HL-60 (cell line): Measurements from ENCODE around the gene RGS6.

Experiments used
- DNase-seq, 2 experiments: peaks; one replicate each; pipeline ENCODE4 v3.0.0-alpha.2; 2010 to 2020; ENCODE audit warnings: low read depth in 1 of 2, low spot score in 1 of 2
- H3K27ac ChIP-seq: fragments of 250-450 bp; sonication (Bioruptor Pico); replicated peaks from 2 replicates; pipeline ENCODE4 v1.5.1; 2020; ENCODE audit warnings: mild to moderate bottlenecking, moderate library complexity
- H3K27me3 ChIP-seq: fragments of 250-450 bp; sonication (Bioruptor Pico); 2 replicates; pipeline ENCODE4 v1.5.1; 2021; ENCODE audit warnings: mild to moderate bottlenecking, moderate library complexity; ENCODE audit not compliant: insufficient read depth, poor library complexity, severe bottlenecking
- H3K4me3 ChIP-seq: replicated peaks from 2 replicates; pipeline ENCODE4 v1.5.1; 2011; ENCODE audit warnings: mild to moderate bottlenecking, control low read depth, low read length; ENCODE audit not compliant: insufficient read depth
- GABPA ChIP-seq: IDR thresholded peaks from 2 replicates; pipeline ENCODE4 v1.6.1; 2012; ENCODE audit warnings: low read depth
- POLR2AphosphoS5 ChIP-seq: IDR thresholded peaks from 2 replicates; pipeline ENCODE4 v1.6.1; 2012; ENCODE audit warnings: low read depth
- SPI1 ChIP-seq: IDR thresholded peaks from 2 replicates; pipeline ENCODE4 v1.6.1; 2012; ENCODE audit warnings: low read depth, mild to moderate bottlenecking, borderline replicate concordance
- TF ChIP-seq, protein P1 (sequence below): IDR thresholded peaks from 2 replicates; pipeline ENCODE4 v1.6.1; 2012; ENCODE audit warnings: low read depth; ENCODE audit not compliant: insufficient replicate concordance
- TF ChIP-seq, protein P2 (sequence below): IDR thresholded peaks from one replicate; pipeline ENCODE4 v1.5.1; 2011; ENCODE audit warnings: low read length, control low read depth, inconsistent platforms; ENCODE audit not compliant: insufficient read depth

RGS6 gene

DNA sequence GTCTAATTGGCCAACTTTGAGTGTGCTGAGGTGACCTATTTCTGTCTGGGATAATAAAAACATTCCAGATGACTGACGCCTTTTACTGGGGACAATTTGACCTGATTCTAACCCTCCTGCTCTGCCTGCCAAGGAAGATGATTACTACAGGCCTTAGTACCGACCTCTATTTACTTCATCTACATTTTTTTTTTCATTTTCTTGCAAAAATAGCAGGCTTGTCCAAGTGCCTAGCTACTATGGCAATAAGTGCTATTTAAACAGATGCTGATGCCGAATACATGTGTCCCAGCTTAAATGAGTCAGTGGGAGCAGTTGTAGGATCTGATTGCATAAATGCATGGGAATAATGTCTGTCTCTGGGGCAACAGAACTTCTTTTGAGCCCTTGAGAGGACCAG, 254.3 kb downstream of the RGS6 start:
- H3K27me3 ChIP-seq, result no peaks in the 10 kb centered on the region
- TF ChIP-seq GABPA, result no peak
- no peak overlapping the region for H3K4me3 ChIP-seq
- no peak for DNase-seq
- H3K27ac ChIP-seq, result no peak overlapping the region

DNA sequence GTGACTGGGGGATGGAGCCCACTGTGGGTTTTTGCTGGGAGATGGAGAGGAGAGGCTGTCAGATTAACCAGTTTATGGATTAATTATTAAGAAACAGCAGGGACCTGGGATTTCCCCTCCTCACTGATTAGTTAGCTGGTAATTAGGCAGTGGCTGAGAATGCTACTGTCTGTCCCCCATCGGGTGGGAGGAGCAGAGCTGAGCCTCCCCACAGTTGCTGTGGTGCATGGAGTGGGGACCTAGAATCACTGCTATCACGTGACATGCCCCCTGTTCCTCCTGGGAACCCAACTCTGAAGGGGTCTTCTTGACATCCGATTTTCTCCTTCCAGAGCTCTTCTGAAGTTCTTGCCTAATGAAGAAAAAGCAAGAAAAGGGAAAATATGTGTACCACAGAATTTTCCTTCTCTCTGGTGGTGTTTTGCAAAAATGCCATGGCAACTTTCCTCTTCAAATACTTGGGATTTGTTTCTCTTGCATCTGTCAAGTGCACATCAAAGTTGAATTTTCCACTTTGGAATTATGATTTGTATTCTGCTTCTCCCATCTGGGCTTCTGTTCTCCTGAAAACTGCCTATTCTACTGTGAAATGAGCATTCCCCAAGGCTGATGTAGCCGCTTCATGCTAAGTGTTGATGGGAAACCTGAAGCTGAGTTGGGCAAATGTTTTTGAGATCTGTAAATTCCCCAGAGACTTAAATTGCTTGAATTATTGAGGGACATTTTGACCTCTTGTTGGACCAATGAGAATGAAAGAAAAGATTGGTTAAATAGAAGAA, 264.2 kb downstream of the RGS6 start:
- no peak overlapping the region for H3K4me3 ChIP-seq
- TF ChIP-seq GABPA (no peak), SPI1 (no peak), POLR2AphosphoS5 (no peak)
- TF ChIP-seq, protein P1, sequence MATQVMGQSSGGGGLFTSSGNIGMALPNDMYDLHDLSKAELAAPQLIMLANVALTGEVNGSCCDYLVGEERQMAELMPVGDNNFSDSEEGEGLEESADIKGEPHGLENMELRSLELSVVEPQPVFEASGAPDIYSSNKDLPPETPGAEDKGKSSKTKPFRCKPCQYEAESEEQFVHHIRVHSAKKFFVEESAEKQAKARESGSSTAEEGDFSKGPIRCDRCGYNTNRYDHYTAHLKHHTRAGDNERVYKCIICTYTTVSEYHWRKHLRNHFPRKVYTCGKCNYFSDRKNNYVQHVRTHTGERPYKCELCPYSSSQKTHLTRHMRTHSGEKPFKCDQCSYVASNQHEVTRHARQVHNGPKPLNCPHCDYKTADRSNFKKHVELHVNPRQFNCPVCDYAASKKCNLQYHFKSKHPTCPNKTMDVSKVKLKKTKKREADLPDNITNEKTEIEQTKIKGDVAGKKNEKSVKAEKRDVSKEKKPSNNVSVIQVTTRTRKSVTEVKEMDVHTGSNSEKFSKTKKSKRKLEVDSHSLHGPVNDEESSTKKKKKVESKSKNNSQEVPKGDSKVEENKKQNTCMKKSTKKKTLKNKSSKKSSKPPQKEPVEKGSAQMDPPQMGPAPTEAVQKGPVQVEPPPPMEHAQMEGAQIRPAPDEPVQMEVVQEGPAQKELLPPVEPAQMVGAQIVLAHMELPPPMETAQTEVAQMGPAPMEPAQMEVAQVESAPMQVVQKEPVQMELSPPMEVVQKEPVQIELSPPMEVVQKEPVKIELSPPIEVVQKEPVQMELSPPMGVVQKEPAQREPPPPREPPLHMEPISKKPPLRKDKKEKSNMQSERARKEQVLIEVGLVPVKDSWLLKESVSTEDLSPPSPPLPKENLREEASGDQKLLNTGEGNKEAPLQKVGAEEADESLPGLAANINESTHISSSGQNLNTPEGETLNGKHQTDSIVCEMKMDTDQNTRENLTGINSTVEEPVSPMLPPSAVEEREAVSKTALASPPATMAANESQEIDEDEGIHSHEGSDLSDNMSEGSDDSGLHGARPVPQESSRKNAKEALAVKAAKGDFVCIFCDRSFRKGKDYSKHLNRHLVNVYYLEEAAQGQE, result no peak
- TF ChIP-seq, protein P2, sequence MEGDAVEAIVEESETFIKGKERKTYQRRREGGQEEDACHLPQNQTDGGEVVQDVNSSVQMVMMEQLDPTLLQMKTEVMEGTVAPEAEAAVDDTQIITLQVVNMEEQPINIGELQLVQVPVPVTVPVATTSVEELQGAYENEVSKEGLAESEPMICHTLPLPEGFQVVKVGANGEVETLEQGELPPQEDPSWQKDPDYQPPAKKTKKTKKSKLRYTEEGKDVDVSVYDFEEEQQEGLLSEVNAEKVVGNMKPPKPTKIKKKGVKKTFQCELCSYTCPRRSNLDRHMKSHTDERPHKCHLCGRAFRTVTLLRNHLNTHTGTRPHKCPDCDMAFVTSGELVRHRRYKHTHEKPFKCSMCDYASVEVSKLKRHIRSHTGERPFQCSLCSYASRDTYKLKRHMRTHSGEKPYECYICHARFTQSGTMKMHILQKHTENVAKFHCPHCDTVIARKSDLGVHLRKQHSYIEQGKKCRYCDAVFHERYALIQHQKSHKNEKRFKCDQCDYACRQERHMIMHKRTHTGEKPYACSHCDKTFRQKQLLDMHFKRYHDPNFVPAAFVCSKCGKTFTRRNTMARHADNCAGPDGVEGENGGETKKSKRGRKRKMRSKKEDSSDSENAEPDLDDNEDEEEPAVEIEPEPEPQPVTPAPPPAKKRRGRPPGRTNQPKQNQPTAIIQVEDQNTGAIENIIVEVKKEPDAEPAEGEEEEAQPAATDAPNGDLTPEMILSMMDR, result no peak
- no peaks in the 10 kb centered on the region for H3K27me3 ChIP-seq
- no peak overlapping the region for H3K27ac ChIP-seq
- no peak for DNase-seq

DNA sequence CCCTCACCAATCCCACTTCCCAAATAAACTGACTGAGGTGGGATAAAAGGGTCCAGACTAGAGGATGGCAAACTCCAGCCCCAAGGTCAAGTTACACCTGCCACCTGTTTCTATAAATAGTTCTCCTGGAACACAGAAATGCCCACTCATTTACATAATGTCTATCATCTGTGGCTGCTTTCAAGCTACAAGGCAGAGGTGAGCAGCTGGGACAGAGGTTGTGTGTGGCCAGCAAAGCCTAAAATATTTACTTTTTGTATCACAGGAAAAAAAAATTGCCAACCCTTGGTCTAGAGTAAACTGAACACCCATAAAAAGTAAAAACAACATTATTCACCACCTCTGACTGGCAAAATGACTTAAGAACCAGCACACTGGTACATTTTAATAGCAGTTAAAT, 269.4 kb downstream of the RGS6 start:
- H3K27ac ChIP-seq, result no peak overlapping the region
- DNase-seq, result no peak
- H3K27me3 ChIP-seq, result no peaks in the 10 kb centered on the region
- no peak overlapping the region for H3K4me3 ChIP-seq
- no peak for TF ChIP-seq SPI1
- TF ChIP-seq, protein P1, result no peak

DNA sequence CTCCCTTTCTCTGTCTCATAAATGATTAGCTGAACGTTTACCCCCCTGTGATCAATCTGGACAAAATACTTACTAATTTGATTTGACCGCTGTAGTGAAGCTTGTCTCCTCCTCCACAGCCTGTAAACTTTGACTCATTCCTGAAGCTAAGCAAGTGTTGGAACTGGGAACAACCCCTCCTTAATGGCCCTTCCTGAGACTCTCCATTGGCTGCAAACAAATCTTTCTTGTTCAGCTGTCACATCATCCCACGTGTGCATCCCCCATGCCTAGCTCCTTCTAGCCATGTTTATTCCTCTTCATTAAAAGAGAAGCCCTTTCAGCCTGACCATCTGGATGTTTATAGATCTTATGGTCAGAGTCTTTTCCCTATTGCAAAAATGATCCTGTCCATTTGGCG, 281.2 kb downstream of the RGS6 start:
- Histone ChIP-seq H3K27me3 (no peaks in the 10 kb centered on the region), H3K27ac (no peak overlapping the region), H3K4me3 (no peak overlapping the region)
- no peak for TF ChIP-seq GABPA
- TF ChIP-seq SPI1, result no peak
- TF ChIP-seq, protein P2, result no peak
- no peak for TF ChIP-seq POLR2AphosphoS5
- TF ChIP-seq, protein P1, result no peak
- no peak for DNase-seq
